Activated gamma-delta T cell (primary cell): Measurements from ENCODE around the gene ARL15.
"Not testable (repeated sequence)": the region's sequence is repeated elsewhere in the genome, so short reads cannot be mapped to it uniquely, and the experiment has no call there.

Experiments
- DNase-seq: peaks from one replicate; lab custom pipeline; 2025; lab: John Stamatoyannopoulos, UW

The ARL15 gene

DNA sequence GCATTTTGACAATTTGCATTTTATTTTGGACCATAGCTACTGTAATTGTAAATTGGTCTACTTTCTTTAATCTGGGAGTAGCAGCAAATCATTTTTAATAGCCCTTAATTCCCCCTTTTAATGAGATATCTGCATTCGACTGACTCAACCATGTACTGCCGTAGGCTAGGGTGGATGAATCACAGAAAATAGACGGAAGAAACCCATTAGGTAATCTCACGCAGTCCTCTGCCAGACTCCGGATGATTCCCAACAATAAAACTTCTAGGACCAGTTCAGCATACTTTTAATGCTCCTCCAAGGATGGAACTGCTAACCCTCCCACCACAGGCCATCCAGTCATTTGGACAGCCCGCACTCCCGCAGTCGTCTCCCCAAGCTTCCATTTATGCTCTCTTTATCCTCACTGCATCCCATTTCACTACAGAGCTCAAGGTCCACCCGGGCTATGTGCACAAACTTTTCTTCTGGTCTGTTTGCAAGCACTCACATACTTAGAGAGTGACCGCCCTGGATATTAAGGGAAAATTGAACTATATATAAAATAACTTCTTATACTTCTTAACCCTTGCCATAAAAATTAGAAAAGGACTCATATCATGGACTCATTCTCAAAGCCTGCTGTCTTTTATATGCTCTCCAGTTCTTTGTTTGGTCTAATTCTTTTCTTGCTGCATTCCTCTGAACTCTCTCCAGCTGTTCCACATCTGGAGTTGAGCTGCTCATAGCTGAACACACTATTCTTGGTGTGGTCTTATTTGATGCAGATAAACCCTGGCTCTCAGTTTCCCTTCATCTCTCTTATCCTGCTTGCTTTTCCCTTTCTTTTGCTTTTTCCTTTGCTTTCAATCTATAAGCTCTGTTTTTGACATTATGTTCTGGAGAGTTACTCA is 326.6 kb downstream of the ARL15 start:
- DNase-seq, result no peak

DNA sequence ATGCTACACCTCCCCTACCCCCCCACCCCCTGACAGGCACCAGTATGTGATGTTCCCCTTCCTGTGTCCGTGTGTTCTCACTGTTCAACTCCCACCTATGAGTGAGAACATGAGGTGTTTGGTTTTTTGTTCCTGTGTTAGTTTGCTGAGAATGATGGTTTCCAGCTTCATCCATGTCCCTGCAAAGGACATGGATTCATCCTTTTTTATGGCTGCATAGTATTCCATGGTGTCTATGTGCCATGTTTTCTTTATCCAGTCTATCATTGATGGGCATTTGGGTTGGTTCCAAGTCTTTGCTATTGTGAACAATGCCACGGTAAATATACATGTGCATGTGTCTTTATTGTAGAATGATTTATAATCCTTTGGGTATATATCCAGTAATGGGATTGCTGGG is 328.1 kb downstream of the ARL15 start:
- DNase-seq, result not testable (repeated sequence)

DNA sequence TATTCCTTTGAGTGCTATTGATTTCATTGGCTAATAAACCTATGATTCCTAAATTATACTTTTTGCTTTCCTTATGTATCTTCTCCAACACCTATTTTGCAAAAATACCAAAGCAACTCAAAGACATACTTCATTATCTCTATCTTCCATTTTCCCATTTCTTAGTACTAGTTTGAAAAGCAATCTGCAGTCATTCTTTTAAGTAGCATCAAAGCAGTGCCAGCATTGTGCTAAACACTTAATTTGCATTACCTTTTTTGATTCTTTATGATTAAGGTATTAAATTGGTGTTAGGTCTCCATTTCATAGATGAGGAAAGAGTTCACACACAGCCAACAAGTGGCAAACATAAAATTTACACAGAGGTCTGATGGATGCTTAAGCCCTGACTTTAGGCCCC is 330.3 kb downstream of the ARL15 start:
- no peak for DNase-seq

DNA sequence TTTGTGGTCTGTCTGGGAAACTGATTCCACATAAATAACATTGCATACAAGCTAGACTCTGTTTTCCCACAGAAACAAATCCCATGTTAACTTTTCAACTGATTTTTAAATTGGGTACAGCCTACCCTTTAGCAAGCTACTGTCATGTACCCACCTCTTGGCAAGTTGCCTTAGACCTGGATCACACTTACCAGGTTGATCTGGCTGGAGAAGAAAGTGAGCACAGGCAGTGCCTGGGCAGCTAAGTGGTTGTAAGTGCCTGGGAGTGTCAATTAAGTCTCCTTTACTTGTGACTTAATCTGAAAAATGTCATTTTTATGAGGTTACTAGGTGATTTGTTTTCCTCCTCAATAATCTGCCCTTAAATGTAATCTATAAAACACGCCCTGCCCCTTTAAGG is 336.4 kb downstream of the ARL15 start:
- DNase-seq, result no peak

DNA sequence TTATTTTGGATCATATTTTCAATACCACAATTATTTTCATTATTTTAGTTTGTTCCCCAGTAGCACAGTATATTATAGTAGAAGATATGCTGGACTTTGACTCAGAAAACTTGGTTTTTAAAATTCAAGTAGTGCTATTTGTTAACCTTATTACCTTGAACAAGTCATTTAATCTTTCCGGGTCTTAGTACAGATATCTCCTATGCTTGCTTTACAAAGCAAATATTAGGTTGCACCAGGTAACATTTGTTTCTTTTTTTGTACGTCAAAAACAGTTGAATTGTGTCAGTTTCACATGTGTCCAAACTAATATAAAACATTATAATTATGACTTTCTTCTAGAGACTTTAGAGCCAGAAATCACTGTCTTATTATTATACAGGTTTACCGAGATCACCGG is 338.1 kb downstream of the ARL15 start:
- no peak for DNase-seq

DNA sequence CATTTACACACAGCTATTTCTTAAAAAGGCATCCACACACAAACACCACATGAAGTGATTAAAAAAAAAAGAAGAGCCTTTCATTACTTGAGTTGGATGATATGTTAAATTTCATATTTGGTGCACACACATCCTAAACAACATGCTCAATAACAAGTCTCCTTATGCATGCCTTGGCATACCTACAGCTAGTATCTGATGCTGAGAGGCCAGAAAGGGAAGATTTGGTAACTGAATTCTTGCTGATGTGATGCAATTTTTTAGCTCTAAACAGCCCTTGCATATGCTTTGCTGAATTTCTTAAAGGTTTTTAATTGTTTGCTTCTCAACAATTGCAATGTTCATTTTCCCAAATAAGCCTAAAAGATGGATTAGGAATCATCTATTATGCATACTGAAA is 338.8 kb downstream of the ARL15 start:
- DNase-seq, result no peak

DNA sequence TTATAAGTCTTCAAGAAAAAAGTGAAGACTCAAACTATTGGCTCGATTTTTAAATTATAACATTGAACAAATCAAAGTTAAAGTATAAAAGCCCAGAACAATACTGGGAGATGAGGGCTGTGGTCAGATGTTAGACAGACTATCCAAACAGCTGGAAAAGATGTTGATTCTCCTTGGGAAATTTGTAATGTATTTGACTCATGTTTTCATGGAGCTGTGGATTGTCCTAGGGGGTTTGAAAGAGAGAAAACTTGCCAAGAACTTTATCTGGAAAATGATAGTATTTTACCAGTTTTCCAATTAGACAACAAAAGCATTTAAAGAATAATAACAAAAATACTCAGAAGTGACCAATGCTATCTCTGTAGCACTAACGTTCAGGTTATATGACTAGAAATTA is 339.2 kb downstream of the ARL15 start:
- no peak for DNase-seq

DNA sequence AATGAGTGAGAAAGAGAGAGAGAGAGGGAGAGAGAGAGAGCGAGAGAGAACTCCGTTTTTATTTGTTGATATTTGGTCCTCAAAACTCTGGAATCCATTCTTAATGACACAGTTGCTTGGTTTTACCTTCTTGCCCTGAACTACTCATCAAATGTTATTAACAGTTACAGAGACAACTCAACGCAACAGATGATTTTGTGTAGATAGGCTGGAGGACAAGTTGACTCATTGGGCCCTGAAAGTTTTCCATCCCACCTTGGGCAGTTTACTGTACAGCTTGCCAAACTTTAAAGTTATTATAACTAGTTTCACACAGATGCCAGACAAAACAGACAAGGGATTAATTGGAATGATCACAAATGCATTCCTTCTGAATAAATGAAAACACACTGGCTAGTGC is 339.9 kb downstream of the ARL15 start:
- DNase-seq, result no peak

DNA sequence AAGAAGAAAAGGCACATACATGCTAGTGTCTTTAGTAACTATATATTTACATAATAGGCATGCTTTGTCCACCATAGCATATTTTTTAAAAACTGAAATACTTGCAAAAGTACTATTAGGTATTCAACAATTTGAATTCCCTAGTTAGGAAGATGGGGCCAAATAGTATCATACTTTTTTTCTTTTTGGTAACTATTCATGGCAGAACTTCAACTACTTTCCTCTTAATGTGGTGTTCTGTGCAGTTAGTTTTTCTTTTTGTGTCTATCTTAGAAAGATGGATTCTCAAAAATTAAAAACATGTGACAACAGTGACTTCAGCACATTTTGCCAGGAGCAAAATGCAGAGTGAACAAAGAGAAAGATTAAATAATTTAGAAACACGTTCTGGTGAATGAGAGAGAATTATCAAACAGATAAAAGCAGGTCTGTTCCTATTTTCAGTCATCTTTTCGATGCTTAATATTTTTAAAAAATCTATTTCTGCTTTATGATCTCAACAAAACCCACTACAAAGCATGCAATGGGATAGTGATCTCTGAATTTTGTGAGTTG is 341.1 kb downstream of the ARL15 start:
- no peak for DNase-seq

DNA sequence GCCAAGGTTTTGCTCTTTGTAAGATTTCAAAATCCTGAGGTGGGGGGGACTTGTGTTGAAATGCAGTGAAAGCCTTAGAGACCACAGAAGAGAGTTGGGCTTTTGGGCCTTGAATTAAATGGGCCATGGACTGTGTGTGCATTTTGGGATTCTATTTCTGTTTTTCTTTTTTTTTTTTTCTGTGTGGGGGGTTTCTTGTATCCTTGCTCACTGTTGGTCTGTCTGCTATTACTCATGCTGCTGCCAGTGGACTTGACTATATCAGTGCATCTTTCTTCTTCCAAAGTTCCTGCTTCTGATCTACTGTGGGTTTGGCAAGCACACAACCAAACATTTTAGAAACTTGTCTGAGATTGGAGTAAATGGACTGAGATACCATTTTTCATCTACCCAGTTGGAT is 344.9 kb downstream of the ARL15 start:
- no peak for DNase-seq

DNA sequence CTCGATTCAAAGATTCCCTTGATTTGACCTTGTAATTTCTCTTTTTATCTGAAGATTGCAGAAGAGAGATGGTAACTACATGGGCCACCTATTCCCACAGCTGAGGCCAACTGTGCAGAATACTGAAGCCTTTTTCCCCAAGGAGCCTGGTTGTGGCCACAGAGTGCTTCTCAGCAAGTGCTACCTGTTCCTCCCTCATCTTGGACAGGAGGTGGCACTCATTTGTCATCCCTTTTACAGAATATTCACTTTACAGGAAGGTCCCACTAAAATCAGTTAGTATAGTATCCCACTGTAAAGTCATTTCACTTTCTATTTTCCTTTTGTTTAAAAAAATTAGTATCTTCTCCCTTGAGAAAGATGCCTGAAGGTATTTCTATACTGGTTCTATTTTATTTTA is 346.4 kb downstream of the ARL15 start:
- no peak for DNase-seq

DNA sequence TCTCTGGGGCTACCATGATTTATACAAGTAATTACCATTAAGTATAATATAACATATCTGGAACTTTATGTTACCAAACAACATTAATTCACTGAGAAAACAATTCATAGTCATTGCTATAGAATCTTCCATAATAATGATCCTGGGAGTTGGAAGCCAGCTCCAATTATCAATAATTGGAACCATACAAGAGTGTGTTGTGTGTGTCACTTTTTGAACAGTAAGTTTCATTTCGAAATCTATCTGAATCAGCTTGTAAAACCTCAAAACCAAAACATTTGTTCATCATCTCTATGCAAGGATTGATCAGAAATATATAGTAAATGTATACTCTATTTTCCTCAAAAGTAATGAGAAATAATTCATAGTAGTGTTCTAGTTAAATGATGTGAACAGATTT is 348.1 kb downstream of the ARL15 start:
- DNase-seq, result no peak

DNA sequence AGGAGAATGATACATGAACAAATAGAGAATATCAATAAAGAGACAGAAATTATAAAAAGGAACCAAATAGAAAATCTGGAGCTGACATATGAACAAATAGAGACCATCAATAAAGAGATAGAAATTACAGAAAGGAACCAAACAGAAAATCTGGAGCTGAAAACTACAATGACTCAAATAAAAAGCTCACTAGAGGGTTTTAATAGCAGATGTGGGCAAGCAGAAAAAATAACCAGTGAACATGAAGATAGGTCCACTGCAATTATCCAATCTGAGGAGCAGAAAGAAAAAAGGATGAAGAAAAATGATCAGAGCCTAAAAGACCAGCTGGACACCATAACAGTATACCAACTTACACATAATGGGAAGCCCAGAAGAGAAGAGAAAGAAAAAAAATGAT is 353.7 kb downstream of the ARL15 start:
- no peak for DNase-seq

DNA sequence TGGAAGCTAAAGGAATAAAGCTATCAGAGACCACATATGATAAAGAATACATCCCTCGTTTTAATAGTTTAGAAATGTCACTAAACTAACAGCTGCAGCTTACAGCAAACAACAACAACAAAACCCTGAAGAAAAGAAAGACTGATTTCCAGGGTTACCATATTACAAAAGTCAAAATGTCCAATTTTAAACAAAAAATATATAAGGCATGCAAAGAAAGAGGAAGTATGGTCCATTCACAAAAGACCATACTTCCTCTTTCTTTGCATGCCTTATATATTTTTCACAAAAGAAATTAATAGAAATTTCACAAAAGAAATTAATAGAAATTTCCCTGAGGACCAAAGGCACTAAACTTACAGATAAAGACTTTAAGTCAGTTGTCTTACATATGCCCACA is 354.2 kb downstream of the ARL15 start:
- no peak for DNase-seq

DNA sequence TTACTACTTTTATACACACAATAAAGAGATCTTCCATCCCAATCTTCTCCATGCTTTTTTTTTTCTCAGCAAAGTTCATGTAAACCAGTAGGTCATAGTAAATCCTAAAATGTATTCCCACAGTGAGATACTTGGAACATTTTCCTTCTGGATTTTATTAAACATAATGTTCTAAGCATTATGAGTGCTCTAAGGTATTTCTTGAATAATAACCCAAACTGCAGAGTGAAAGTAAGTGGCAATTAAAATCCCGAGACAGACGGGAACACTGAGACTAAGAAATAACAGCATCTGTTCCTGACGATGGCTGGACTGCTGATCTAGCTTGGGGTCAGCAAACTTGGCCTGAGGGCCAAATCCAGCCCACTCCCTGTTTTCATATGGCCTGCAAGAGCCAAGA is 359.8 kb downstream of the ARL15 start:
- no peak for DNase-seq

DNA sequence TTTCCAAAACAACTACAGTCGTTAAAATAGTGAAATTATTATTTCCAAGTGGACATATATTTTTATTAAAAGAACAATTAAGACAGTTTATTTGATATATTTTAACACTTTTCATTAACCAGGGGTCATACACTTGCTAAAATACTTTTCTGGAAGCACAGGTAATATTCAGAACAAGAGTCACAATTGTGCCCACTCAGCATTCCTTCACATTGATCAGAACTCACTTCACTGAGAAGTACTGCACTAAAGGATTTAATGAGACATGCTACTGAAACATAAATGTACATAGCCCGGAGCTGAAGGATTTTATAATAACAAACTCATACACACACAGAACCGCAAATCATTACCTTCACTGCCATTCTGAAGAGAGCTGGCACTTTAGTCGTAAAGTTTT is 361.8 kb downstream of the ARL15 start:
- DNase-seq, result no peak

DNA sequence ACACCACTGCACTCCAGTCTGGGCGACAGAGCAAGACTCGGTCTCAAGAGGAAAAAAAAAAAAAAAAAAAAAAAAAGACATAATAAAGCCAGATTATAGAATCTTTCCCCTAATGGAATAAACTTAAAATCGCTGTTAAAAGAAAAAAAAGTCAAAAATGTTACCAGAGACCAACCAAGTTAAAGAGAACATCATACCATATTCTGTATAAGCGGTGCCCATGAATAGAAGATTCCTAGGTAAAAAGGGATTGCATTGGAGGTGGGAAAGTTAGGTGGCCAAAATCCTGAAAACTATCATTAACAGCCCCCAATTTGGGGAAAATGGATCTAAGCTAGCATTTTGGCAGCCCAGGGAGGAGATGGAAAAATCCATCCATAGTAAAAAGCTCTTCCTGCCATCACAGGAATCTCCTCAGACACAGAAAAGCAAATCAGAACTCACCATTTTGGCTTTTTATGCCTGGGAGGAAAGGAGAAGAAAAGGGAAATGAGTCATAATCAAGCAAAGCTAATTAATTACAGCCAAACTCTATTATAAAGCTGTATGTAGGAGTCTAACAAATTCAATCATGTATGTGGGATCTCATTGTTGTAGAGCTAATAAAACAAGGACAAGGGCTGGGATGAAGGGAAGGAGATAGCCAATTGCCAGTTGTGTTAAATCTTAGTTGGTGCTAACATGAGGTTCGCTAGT is 363.8 kb downstream of the ARL15 start:
- DNase-seq, result no peak

DNA sequence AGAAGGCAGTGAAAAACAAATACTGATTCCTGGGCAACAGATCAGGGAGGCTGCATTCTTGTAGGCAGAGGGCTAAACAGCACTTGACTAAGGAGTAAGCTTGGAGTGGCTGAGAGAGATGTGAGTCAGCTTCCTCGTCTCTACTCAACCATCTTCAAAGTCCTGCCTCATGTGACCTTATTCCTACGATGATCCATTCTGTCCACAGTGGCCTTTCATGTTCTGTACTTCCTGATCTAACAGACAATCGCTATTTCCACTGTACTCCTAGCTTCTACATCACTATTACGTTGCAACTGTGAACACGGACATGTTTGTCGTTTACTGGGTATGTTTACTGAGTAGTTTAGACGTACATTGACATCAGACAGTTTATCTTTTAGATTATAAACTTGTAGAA is 365.4 kb downstream of the ARL15 start:
- no peak for DNase-seq

DNA sequence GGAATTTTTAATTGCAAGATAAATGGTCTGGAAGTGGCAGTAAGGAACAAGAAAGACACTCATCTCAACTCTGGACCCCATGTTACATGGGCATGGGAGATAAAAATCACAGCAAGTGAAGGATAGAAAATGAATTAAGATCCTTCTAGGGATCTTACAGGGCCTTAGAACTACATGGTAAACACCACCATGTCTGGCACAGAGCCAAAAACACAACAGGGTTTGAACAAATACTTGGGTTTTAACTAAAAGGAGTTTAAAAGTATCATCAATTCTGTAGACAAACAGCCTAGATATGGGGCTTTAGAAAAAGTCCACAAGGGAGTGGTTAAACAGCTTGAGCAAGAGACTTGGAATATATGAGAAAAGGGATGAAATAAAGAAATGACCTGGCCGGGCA is 366.4 kb downstream of the ARL15 start:
- DNase-seq, result no peak

DNA sequence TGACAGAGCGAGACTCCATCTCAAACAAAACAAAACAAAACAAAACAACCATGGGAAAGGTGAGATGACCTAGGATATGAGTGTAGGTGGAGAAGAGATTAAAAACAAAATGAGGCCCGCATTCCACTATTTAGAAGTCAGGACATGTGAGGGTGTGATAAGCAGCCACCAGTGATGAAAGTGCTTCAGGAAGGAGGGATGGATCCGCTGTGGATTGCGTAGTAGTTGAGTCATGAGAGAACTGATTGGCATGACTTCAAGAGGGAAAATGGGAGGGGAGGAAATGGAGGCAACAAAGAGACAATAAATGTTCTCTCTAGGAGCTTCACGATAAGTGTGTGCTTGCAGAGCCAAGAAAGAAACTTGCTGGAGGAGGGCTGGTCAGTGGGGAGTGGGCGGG is 367.6 kb downstream of the ARL15 start:
- no peak for DNase-seq

DNA sequence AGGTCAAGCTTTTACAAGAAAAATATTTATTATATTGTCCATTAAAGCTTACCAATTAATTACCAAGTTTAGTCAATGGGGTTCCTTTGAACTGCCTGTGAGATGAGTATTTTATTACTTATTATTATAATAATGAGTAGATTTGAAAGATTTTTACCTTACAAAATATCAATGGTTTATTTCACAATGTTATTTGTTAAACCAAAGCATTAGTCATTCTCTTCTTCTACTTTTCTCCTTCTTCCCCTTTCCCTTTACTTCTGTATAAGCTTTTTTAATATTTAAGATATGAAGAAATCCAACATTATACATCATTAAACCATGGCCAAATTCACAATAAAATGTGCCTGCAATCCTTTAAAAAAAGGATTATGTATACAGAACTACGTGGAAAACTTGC is 369.5 kb downstream of the ARL15 start:
- no peak for DNase-seq

DNA sequence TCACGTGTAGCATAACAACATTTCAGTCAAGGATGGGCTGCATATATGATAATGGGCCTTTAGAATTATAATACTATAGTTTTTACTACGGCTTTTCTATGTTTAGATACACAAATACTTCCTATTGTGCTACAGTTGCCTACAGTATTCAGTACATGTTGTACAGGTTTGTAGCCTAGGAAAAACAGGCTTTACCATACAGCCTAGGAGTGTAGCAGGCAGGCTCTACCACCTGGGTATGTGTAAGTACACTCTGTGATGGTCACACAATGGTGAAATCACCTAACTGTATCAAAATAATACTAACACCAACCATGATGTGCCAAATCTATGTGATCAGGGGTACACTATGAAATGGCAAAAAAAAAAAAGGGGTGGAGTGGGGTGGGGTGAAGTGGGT is 372.9 kb downstream of the ARL15 start:
- no peak for DNase-seq
